Fibroblast of the aortic adventitia (primary cell): ENCODE data around the gene SLIT2. TPM values are rescaled to one million over a fixed set of nuclear protein-coding genes. Genes with fewer than 3 reads are reported as not detected.

Source experiments
- DNase-seq: peaks from one replicate; pipeline ENCODE4 v3.0.0-alpha.2; 2010; ENCODE audit warnings: low read depth
- H3K4me3 ChIP-seq: 2 replicates; pipeline ENCODE4 v1.5.1; 2011; ENCODE audit warnings: low read depth, mild to moderate bottlenecking, control low read depth, low read length, moderate library complexity
- CTCF ChIP-seq: IDR thresholded peaks from 2 replicates; pipeline ENCODE4 v1.5.1; 2011; ENCODE audit warnings: mild to moderate bottlenecking, low read length, control low read depth, inconsistent platforms; ENCODE audit not compliant: insufficient read depth
- total RNA-seq: library from RNA; depleted of rRNA; stranded (reverse); fragments of >200 nt; gene quantifications from 2 replicates; pipeline ENCODE4 v1.2.3, GENCODE V29; 2012; ENCODE audit warnings: low replicate concordance

The SLIT2 gene
- 46.4 and 65.1 TPM in 2 replicates for total RNA-seq

GRCh38 chr4:20251796-20252655, at the start of gene SLIT2:
Gene SLIT2 (plus strand): TSS chr4:20251905. CDS start chr4:20253816, 1,911 bp downstream.
- H3K4me3 ChIP-seq: peak within 1 kb of the TSS; percentile 84
- DNase-seq: peak; percentile 88
- peak; percentile 29 for TF ChIP-seq CTCF

GRCh38 chr4:20203508-20203907, 48.2 kb upstream of the SLIT2 start:
- DNase-seq: peak; percentile 85

GRCh38 chr4:20217521-20217920, 34.2 kb upstream of the SLIT2 start:
- no peak overlapping the region for H3K4me3 ChIP-seq
- no peak for TF ChIP-seq CTCF
- no peak for DNase-seq

More at GRCh38 chr4:20203508-20203907, 48.2 kb upstream of the SLIT2 start:
- H3K4me3 ChIP-seq: no peak overlapping the region
- no peak for TF ChIP-seq CTCF

- no peak overlapping the region for H3K4me3 ChIP-seq
- no peak for TF ChIP-seq CTCF
- no peak for DNase-seq
These were observed 33.8 kb upstream of the SLIT2 start for GRCh38 chr4:20217951-20218350.

- no peak overlapping the region for H3K4me3 ChIP-seq
- TF ChIP-seq CTCF: no peak
- DNase-seq: no peak
These were observed 32.2 kb upstream of the SLIT2 start for GRCh38 chr4:20219521-20219920.

GRCh38 chr4:20237894-20238537, 13.7 kb upstream of the SLIT2 start:
- no peak for TF ChIP-seq CTCF

More at GRCh38 chr4:20237894-20238537, 13.7 kb upstream of the SLIT2 start:
- H3K4me3 ChIP-seq: no peak overlapping the region
- no peak for DNase-seq
